GOT3 (cell line): ENCODE results near the gene SLC50A1.
A peak's percentile ranks its signal among the peaks of the same experiment; 100 is the strongest.
"Not testable (repeated sequence)": the region's sequence is repeated elsewhere in the genome, so short reads cannot be mapped to it uniquely, and the experiment has no call there.

Source experiments
- DNase-seq: peaks from one replicate; lab custom pipeline; 2025; ENCODE audit warnings: mixed read lengths; lab: John Stamatoyannopoulos, UW

The SLC50A1 gene

GRCh38 chr1:155134880-155135414, 705 bp upstream of the SLC50A1 start:
- peak; percentile 46 for DNase-seq

- DNase-seq, result no peak
These were observed 1.1 kb downstream of the SLC50A1 start for GRCh38 chr1:155136748-155137147.

- DNase-seq, result no peak
These were observed 1.7 kb downstream of the SLC50A1 start for GRCh38 chr1:155137154-155137949.

GRCh38 chr1:155139895-155140629, 4.4 kb downstream of the SLC50A1 start, which contains the start of gene DPM3:
DPM3 (minus strand) TSS chr1:155140531; CDS start chr1:155140240, 291 bp downstream.
- peak; percentile 54 for DNase-seq

- no peak for DNase-seq
These were observed 4.9 kb downstream of the SLC50A1 start for GRCh38 chr1:155140630-155140953.

- DNase-seq, result no peak
These were observed 6.1 kb downstream of the SLC50A1 start for GRCh38 chr1:155141749-155142148.

GRCh38 chr1:155145491-155145890, 9.8 kb downstream of the SLC50A1 start:
- DNase-seq, result no peak

GRCh38 chr1:155155996-155156643, 20.5 kb downstream of the SLC50A1 start:
- not testable (repeated sequence) for DNase-seq

GRCh38 chr1:155158991-155159390, 23.3 kb downstream of the SLC50A1 start:
- no peak for DNase-seq

GRCh38 chr1:155160128-155160527, 24.5 kb downstream of the SLC50A1 start:
- DNase-seq, result no peak

- not testable (repeated sequence) for DNase-seq
These were observed 27.0 kb downstream of the SLC50A1 start for GRCh38 chr1:155162631-155163030.

GRCh38 chr1:155163785-155164184, 28.1 kb downstream of the SLC50A1 start:
- DNase-seq, result not testable (repeated sequence)

- DNase-seq, result not testable (repeated sequence)
These were observed 29.0 kb downstream of the SLC50A1 start for GRCh38 chr1:155164625-155165024.

GRCh38 chr1:155166051-155166470, 30.4 kb downstream of the SLC50A1 start:
- DNase-seq, result no peak

GRCh38 chr1:155166471-155167165, 31.0 kb downstream of the SLC50A1 start:
- DNase-seq, result no peak

- peak; percentile 40 for DNase-seq
These were observed 31.8 kb downstream of the SLC50A1 start for GRCh38 chr1:155167166-155168104.

GRCh38 chr1:155168105-155168445, 32.4 kb downstream of the SLC50A1 start:
- DNase-seq, result not testable (repeated sequence)

- DNase-seq, result no peak
These were observed 33.0 kb downstream of the SLC50A1 start for GRCh38 chr1:155168456-155169210.

GRCh38 chr1:155169541-155169940, 33.9 kb downstream of the SLC50A1 start:
- DNase-seq, result no peak
